ES-I3 (cell line): ENCODE measurements around the gene FRMPD1.

Experiments used
- H3K36me3 ChIP-seq: 2 replicates; pipeline ENCODE4 v1.6.1; 2013; ENCODE audit warnings: mild to moderate bottlenecking, low read length, control low read depth, moderate library complexity; ENCODE audit not compliant: insufficient read depth
- H3K4me1 ChIP-seq: 2 replicates; pipeline ENCODE4 v1.6.1; 2013; ENCODE audit warnings: mild to moderate bottlenecking, control low read depth, low read length; ENCODE audit not compliant: insufficient read depth
- H3K9ac ChIP-seq: 2 replicates; pipeline ENCODE4 v1.6.1; 2013; ENCODE audit warnings: low read depth, mild to moderate bottlenecking, low read length, moderate library complexity
- H3K9me3 ChIP-seq: 2 replicates; pipeline ENCODE4 v1.6.1; 2013; ENCODE audit warnings: mild to moderate bottlenecking, low read length, moderate library complexity; ENCODE audit not compliant: control insufficient read depth, insufficient read depth

Gene FRMPD1

DNA sequence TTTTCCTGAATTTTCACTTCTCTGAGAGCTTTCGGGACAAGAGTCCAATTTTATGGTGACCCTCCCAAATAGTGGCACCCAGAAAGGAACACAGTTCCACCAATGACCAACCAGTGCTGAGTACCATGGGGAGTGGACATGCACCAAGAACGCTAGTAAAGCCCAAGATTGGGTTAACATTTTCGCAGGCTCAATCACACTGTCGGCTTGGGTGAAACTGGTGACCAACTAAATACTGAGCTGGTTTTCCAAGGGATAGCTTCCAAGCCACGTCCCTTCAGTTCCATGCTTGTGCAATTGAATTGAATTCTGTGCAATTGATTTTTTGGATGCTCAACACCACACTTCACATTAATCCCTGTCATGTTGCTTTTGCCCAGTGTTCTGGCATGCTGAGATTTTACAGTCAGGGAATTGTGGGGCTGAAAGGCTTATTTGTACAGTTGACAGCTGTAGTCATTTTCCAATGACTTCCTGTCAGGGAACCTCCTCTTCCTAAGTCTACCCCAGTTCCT is 65.3 kb downstream of the FRMPD1 start:
- Histone ChIP-seq H3K4me1 (no peaks in the 10 kb centered on the region), H3K36me3 (no peaks in the 10 kb centered on the region), H3K9ac (no peak overlapping the region), H3K9me3 (no peaks in the 10 kb centered on the region)

DNA sequence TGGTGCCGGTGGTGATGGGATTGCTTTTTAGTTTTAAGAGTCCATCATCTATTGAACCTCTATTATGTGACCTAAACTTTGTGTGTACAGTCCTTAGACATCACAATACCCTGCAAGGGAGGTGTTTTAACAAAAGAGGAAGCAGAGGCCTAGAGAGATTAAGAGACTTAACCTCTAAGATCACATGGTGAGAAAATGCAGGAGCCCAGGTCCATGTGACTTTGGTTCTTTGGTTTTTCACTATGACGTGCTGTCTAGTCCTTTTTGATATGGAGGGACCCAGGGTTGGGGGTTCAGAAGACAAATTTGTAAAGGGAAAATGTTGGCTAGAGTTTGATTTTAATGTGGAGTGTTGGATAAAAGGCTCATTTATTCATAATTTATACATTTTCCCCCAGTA is 68.8 kb downstream of the FRMPD1 start:
- H3K9me3 ChIP-seq, result no peaks in the 10 kb centered on the region
- H3K36me3 ChIP-seq, result no peaks in the 10 kb centered on the region

DNA sequence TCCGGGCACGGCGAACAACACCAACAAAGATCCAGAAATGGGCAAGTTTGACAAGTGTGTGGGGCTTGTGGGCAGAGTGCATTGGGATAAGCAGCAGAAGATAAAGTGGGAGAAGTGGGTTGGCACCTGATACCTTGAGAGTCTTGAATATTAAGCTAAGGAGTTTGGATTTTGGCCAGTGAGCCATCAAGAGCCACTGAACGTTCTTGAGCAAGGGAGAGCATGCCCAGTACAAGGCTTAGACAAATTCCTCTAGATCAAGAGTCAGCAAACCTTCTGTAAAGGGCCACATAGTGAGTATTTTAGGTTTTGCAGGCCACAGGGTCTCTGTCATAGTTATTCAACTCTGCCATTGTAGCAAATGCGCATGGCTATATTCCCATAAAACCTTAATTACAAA is 76.3 kb downstream of the FRMPD1 start:
- no peaks in the 10 kb centered on the region for H3K9me3 ChIP-seq
- 0 out of 2 replicates have a peak, but pooled peaks cover 2% of the 10 kb centered on the region for H3K4me1 ChIP-seq
- H3K36me3 ChIP-seq, result no peaks in the 10 kb centered on the region
- no peak overlapping the region for H3K9ac ChIP-seq

More for the DNA sequence above, 68.8 kb downstream of the FRMPD1 start:
- H3K4me1 ChIP-seq, result no peaks in the 10 kb centered on the region
- H3K9ac ChIP-seq, result no peak overlapping the region

DNA sequence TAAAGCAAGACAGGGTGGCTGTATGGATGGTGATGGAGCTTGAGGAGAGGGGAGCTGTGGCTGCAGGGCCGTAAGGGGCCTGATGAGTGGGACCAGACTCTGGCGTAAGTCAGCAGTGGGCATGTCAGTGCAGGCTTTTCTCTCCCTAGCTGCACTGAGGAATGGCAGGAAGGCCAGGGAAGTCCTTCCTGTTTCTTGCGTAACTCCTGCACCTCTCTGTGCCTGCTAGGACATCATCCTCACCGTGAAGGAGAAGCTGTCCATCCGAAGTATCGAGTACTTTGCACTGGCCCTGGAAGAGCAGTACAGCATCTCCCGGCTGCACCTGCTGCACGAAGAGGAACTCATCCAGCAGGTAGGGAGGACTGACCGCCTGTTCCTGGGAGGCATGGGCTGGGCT is 78.7 kb downstream of the FRMPD1 start:
- Histone ChIP-seq H3K4me1 (0 out of 2 replicates have a peak, but pooled peaks cover 2% of the 10 kb centered on the region), H3K9me3 (no peaks in the 10 kb centered on the region), H3K36me3 (no peaks in the 10 kb centered on the region), H3K9ac (no peak overlapping the region)

DNA sequence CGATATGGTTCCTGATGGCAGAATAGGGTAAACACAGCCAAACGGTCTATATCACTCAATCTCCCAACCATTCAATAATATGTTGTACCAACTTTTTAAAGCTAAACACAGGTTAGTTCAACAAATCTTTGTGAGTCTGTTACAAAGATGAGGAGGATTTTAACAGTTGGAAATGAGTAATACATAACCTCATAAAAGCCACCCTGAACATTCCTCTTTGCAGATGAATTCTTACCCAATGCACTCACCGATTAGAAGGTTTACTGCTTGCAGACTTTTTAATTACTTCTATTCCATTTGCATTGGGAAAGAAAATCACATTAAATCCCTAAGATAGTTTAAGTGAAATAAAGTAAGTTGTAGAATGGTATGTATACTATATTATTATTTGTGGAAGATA is 79.5 kb downstream of the FRMPD1 start:
- no peaks in the 10 kb centered on the region for H3K36me3 ChIP-seq
- no peak overlapping the region for H3K9ac ChIP-seq
- H3K9me3 ChIP-seq, result no peaks in the 10 kb centered on the region
- H3K4me1 ChIP-seq, result 0 out of 2 replicates have a peak, but pooled peaks cover 2% of the 10 kb centered on the region

DNA sequence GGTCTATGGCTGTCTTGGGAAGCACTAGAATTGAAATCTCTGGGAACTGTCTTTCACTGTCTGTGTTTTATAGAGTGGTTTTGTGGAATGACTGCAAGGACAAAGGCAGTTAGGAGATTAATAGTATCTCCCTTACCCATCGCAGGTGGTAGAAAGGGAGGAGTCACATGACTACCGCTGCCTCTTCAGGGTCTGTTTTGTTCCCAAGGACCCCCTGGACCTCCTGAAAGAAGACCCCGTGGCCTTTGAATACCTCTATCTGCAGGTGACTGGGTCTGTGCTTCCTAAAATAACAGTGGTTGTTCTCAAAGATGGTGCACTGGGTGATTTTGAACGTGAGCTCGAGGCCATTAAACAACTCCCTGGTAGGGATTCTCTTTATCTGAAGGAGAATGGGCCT is 80.1 kb downstream of the FRMPD1 start:
- Histone ChIP-seq H3K9ac (no peak overlapping the region), H3K9me3 (no peaks in the 10 kb centered on the region), H3K36me3 (no peaks in the 10 kb centered on the region), H3K4me1 (0 out of 2 replicates have a peak, but pooled peaks cover 2% of the 10 kb centered on the region)

DNA sequence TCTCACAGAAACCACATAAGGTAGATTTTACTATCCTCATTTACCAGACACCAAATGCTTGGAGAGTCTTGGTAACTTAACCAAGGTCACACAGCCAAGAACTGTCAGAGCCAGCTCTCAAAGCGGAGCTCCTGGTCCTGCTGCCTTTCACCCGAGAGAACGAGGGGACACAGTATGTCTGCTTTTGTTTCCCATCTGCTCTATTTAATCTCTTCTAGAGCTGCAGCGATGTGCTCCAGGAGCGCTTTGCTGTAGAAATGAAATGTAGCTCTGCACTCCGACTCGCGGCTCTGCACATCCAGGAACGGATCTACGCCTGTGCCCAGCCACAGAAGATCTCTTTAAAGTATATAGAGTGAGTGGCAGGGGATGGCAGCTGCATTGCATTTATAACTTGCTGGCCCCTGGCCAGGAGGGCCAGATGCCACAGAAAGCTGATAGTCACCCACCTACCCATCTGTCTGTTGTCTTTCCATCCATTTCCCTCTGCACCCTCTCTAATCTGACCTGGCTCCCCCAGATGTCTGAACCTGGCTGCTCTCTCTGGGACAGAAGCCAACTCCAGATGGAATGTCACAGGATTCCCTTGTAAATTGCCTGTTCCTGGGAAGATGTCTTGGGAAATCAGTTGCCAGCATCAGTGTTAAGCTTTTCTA is 81.5 kb downstream of the FRMPD1 start:
- Histone ChIP-seq H3K36me3 (no peaks in the 10 kb centered on the region), H3K9ac (no peak overlapping the region)

DNA sequence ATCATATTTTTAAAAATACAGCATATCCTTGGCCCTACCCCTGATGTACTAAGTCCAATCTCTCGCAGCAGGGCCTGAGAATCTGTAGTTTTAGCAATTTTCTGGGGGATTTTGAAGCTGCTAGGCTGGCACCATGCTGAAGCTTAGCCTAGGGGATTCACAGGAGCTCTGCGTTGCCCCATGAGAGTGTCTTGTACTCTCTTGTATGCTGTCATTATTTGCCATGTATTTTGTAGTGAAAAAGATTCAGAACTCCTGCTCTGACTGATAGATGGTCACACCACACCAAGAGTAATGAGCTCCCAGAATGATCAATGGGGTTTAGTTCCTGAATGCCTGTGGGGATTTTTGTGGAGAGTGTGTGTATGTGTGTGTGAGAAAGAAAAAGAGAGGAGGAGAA is 82.2 kb downstream of the FRMPD1 start:
- no peaks in the 10 kb centered on the region for H3K9me3 ChIP-seq
- no peak overlapping the region for H3K9ac ChIP-seq
- H3K4me1 ChIP-seq, result 0 out of 2 replicates have a peak, but pooled peaks cover 2% of the 10 kb centered on the region
- H3K36me3 ChIP-seq, result no peaks in the 10 kb centered on the region

More for the DNA sequence above, 81.5 kb downstream of the FRMPD1 start:
- Histone ChIP-seq H3K4me1 (0 out of 2 replicates have a peak, but pooled peaks cover 2% of the 10 kb centered on the region), H3K9me3 (no peaks in the 10 kb centered on the region)

DNA sequence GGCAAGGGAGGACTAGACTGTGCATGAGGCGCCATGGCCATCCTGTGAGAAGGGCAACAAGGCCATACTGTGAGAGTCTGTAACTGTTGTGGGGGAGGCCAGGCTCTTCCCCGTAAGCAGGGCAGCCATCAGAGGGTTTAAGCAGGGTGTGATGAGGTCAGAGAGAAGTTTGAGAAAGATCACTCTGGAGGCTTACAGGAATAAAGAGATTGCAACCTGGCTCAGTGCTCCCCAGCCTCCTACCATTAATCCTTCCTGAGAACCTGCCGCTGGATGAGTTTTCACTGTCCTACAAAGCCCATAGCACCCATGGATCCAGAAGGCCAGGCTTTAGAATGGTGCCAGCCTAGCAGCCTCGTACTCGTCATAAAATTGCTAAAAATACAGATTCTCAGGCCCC is 88.5 kb downstream of the FRMPD1 start:
- no peaks in the 10 kb centered on the region for H3K36me3 ChIP-seq
- H3K9ac ChIP-seq, result no peak overlapping the region
- H3K4me1 ChIP-seq, result no peaks in the 10 kb centered on the region
- H3K9me3 ChIP-seq, result no peaks in the 10 kb centered on the region

DNA sequence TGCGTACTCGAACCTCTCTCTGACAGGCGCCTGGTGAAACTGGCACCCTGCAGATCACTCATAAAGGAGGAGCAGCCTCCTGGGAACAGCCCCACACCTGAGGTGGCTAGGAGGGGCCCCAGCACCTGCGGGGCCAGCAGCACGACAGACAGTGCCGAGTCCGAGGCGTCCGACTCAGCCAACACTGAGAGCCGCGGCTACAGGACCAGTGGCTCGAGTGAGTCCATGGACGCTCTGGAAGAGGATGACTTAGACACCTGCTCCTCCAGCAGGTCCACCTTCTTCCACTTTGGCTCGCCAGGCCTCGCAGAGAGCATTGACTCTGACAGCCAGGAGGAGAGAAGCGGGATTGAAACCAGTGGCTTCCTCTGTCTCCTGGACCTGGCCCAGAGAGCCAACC is 89.4 kb downstream of the FRMPD1 start:
- no peak overlapping the region for H3K9ac ChIP-seq
- no peaks in the 10 kb centered on the region for H3K4me1 ChIP-seq
- H3K36me3 ChIP-seq, result no peaks in the 10 kb centered on the region
- no peaks in the 10 kb centered on the region for H3K9me3 ChIP-seq

DNA sequence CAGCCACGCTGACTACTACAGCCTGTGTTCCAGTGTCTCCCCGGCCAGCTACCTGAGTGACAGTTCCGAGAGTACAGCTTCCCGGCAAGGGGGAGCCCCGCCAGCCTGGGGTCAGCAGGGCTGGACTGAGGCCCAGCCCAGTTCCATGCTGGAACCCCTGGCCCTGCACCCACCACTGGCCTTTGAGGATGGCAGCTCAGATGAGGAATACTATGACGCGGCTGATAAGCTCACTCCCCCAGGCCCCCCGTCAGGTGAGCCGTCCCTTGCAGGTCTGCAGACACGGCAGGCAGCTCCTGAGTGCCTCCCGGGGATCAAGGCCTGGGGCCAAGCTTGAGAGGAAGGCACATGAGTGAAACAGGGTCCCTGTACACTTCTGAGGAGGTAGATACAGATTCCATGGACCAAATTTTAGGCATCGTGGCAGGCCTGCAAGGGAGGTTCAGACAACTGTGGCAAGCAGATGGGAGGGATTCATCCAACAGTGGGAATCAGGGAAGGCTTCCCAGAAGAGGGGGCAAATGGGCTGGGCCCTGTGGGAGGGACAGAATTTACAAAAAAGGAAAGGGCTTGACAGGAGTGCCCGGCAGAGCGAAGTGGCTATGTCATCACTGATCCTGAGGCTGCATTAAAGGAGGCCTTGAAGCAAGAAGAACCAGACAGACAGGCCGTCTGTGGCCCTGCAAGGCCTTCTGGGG is 90.0 kb downstream of the FRMPD1 start:
- Histone ChIP-seq H3K9me3 (no peaks in the 10 kb centered on the region), H3K4me1 (no peaks in the 10 kb centered on the region), H3K9ac (no peak overlapping the region), H3K36me3 (no peaks in the 10 kb centered on the region)

DNA sequence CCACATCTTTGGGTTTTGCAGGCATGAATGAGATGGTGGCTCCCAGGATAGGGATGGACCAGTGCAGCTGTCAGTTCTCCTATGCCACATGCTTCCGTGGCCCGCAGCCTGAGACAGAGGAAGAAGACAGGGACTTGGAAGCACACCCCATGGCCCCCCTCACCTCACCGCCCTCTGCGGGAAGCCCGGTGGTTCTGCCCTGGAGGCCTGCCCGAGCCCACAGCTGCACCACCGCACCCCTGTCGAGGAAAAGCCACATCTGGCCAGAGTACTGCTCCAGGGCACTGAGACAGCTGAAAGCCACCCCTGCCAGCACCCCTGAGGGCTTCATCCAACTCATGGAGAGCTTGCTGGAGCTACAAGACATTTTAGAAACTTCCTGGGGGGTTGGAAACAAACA is 95.2 kb downstream of the FRMPD1 start:
- no peaks in the 10 kb centered on the region for H3K4me1 ChIP-seq
- H3K36me3 ChIP-seq, result no peaks in the 10 kb centered on the region
- H3K9ac ChIP-seq, result no peak overlapping the region
- no peaks in the 10 kb centered on the region for H3K9me3 ChIP-seq

DNA sequence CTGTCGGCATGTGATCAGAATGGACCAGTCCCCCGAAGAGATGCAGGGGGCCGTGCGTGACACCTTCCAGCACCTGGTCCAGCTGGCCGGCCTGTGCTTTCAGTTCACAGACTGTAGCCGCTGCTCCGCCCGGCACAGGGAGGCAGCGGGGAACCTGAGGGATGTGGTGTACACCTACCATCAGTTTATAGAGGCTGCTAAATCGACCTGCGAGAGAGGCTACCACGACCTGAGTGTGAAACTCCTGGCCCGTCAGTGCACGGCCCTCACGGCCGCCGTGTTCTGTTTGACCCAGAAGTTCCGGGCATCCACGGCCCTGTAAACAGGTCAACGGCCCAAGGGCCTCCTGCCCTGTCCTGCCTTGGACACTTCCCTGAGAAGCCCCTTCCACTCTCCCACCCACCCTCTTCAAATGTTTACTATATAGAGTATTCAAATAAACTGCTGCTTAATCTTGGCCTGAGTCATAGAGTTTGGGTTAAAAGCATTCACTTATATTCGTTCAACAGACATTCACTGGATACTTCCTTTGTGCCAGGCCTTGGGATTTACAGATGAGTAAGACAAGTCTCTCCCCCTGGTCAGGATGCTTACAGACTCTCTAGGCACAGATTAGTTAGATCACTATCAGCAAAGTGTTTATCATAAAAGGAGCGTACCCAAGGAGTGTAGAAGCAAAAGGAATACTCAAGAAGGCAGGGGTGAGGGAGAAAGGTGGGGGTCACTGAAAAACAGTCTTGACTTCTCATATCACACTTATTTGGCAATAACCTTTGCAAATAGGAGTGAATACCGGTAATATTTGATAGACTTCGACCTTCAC is 95.9 kb downstream of the FRMPD1 start:
- H3K9ac ChIP-seq, result no peak overlapping the region
- no peaks in the 10 kb centered on the region for H3K4me1 ChIP-seq
- H3K36me3 ChIP-seq, result no peaks in the 10 kb centered on the region
- no peaks in the 10 kb centered on the region for H3K9me3 ChIP-seq

DNA sequence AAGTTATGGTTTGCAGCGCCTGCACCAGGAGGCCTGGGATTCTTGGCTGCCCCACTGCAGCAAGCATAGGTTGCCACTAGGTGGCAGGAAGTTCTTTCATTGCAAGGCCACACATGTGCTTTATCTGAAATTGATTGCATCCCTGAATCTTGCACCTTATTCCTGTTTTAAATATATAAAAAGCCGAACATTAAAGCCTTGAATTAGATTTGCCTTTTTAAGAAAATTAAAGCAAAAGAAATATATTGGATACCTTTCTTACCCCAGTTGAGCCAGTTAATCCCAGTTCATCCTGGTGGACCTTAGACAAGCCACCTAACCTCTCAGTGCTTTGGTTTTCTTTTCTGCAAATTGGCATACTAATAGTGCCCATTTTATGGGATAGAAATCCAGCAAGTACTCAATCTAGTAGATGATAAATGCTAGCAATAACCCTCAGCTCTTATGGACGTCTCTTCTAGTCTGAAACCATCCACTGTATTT is 96.6 kb downstream of the FRMPD1 start:
- no peaks in the 10 kb centered on the region for H3K36me3 ChIP-seq
- H3K9ac ChIP-seq, result no peak overlapping the region
- no peaks in the 10 kb centered on the region for H3K9me3 ChIP-seq
- H3K4me1 ChIP-seq, result no peaks in the 10 kb centered on the region
